ENCODE measurements around the gene CCDC83.

GRCh38 chr11:85965202-85965601, 110.0 kb downstream of the CCDC83 start:
- TF ChIP-seq CTCF (conservative IDR thresholded peaks at IDR 0.05) (no peak), EZH2 (IDR thresholded peaks at IDR 0.05; ENCODE audit: low read depth) (no peak)

All from PC-9 (cell line).